HG02623 (cell line): Measurements from ENCODE around the gene B3GAT1.
"Not testable (repeated sequence)": the region's sequence is repeated elsewhere in the genome, so short reads cannot be mapped to it uniquely, and the experiment has no call there.

Experiments used
- ATAC-seq: cut with Tn5 transposase; IDR thresholded peaks from one replicate; pipeline ENCODE4 v1.9.1; 2021; ENCODE audit warnings: moderate library complexity; ENCODE audit not compliant: unreplicated experiment

B3GAT1 gene

GRCh38 chr11:134412203-134413042 is at the start of gene B3GAT1:
B3GAT1 (minus strand) TSS chr11:134412242; CDS start chr11:134387659, 24,583 bp downstream.
- no peak for ATAC-seq

DNA sequence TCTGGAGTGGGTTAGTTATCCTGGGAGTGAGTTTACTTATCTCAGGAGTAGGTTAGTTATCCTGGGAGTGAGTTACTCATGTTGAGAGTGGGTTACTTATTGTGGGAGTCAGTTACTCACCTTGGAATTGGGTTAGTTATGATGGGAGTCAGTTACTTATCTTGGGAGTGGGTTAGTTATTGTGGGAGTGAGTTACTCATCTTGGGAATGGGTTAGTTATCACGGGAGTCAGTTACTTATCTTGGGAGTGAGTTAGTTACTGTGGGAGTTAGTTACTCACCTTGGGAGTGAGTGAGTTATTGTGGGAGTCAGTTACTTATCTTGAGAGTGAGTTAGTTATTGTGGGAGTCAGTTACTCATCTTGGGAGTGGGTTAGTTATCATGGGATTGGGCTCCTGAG is 49.6 kb upstream of the B3GAT1 start:
- ATAC-seq, result no peak

- no peak for ATAC-seq
Observed at GRCh38 chr11:134460881-134461280, 48.8 kb upstream of the B3GAT1 start.

DNA sequence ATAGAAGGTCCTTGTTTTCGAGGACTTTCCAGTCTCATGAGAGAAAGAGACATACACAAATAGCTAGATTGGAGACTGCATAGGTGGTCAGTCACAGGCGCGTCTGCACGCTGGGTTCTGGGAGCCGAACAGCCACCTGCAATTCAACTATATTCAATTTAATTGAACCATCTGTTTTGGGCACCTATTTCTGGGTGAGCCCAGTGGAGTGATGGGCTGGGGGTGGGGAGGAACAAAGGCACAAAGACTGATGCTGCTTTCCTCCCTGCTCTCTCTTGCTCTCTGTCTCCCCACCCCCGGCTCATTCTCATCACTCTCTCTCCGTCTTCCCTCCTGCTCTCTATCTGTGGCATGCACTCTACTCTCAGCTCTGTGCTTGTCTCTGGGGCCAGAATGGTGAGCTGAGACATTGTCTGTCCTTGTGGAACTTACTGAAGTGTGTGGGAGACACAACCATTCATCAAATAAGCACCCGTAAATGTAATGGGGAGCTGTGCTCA is 48.1 kb upstream of the B3GAT1 start:
- ATAC-seq, result no peak

DNA sequence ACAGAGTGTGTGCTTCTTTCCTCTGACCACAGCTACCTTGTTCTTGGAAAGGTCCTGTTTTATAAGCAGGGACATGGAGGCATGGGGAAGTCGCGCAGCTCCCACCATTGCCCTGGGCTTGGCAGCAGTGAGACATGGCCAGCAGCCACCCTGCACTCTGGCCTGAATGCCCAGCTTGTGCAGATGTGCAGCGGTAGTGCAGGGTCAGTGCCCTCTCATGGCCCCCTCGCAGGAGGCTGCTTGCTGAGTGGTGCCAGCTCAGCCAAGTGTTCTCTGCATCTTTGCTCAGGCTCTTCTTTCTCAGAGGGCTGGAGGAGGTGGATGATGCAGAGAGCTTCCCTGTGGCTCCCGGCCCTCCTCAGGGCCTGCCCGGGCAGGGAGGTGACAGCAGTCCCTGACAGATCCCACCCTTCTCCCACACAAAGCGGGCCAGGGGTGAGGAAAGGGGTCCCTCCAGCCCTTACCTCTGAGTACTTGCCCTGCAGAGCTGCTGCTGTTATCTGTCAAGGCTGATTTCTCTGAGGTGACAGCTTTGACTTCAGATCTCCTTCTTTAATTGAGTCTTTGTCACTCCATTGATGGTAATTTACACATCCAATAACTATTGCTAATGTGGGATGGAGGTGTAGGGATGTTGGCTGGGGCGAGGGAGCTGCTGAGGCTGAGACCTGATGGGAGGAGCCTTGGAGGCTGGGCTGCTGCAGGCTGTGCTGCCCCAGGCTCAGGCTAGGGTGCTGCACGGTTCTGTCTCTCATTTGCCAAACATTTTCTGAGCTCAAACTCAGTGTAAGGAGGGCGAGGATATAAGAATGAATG is 47.4 kb upstream of the B3GAT1 start:
- no peak for ATAC-seq

DNA sequence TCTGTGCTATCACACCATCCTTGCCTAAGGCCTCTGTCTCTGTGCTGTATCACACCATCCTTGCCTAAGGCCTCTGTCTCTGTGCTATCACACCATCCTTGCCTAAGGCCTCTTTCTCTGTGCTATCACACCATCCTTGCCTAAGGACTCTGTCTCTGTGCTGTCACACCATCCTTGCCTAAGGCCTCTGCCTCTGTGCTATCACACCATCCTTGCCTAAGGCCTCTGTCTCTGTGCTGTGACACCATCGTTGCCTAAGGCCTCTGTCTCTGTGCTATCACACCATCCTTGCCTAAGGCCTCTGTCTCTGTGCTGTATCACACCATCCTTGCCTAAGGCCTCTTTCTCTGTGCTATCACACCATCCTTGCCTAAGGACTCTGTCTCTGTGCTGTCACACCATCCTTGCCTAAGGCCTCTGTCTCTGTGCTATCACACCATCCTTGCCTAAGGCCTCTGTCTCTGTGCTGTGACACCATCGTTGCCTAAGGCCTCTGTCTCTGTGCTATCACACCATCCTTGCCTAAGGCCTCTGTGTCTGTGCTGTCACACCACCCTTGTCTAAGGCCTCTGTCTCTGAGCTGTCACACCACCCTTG is 45.5 kb upstream of the B3GAT1 start:
- not testable (repeated sequence) for ATAC-seq

DNA sequence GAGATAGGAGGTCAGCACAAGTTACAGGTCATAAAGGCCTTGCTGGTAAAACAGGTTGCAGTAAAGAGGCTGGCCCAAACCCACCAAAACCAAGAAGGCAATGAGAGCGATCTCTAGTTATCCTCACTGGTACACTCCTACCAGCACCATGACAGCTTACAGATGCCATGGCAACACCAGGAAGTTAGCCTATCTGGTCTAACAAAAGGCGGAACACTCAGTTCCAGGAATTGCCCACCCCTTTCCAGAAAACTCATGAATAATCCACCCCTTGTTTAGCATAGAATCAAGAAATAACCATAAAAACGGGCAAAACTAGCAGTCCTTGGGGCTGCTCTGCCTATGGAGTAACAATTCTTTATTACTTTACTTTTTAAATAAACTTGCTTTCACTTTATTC is 43.5 kb upstream of the B3GAT1 start:
- no peak for ATAC-seq

DNA sequence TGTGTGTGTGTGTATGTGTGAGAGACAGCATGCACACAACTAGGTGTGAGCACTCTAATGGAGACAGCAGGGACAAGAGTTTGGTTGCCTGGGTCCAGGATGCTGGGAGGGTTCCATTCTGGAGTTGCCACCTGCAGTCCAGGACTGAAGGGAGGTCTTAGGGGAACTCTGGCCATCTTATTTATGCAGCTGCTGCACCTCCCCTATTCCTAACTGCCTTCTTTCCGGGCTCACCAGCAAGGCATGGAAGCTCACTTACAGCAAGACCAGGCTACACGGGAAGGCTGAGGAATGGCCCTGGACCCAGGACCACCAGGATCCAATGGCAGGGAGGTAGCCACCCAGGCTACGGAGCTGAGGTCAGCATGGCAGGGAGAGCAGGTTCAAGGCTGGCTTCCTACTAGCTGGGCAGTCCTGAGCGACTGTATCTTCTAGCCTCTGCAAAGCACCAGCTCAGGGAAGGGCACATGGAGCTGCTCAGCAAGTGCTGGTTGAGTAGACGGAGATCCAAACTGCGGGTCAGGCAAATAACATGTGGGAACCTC is 42.2 kb upstream of the B3GAT1 start:
- no peak for ATAC-seq

- ATAC-seq, result no peak
Observed at GRCh38 chr11:134453441-134453840, 41.4 kb upstream of the B3GAT1 start.

GRCh38 chr11:134452838-134453155 is 40.8 kb upstream of the B3GAT1 start:
- no peak for ATAC-seq

GRCh38 chr11:134452026-134452837 is 40.2 kb upstream of the B3GAT1 start:
- no peak for ATAC-seq

- no peak for ATAC-seq
Observed at GRCh38 chr11:134450186-134450585, 38.1 kb upstream of the B3GAT1 start.

DNA sequence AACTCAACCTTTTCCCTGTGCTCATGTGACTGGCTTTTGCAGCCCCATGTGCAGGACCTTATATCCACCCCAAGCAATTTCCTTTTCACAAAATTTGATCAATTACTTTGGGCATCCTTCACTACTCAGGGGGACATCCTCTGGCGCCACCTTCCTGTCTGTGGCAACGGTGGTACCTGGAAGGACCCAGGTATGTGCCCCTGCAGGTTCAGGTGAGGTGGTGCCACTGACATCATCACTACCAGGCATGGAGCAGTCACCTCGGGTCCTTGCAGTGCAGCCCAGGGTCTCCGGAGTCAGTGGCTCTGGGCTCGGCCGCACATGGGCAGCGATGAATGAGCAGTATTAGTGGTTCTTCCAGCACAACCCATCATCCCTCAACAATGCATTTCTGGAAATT is 37.7 kb upstream of the B3GAT1 start:
- ATAC-seq, result no peak

- no peak for ATAC-seq
Observed at GRCh38 chr11:134449051-134449450, 37.0 kb upstream of the B3GAT1 start.

DNA sequence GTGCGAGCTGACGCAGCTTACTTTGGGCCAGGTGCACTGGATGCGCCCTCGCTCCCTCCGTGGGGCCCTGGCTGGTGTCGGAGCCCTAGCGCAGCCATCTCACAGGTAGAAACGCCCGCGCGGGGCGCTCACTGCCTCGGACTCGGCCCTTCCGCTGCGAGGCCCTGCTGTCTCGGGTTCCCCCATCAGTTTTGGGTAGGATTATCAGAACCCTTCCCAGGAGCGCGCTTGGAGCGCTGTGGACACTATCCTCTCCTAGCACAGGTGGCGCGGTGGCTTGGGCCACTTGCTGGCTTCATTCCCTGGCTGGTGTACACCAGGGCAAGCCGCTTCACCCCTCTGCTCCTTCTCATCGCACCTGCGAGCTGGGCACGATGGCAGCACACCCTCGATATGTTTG is 35.7 kb upstream of the B3GAT1 start:
- no peak for ATAC-seq

DNA sequence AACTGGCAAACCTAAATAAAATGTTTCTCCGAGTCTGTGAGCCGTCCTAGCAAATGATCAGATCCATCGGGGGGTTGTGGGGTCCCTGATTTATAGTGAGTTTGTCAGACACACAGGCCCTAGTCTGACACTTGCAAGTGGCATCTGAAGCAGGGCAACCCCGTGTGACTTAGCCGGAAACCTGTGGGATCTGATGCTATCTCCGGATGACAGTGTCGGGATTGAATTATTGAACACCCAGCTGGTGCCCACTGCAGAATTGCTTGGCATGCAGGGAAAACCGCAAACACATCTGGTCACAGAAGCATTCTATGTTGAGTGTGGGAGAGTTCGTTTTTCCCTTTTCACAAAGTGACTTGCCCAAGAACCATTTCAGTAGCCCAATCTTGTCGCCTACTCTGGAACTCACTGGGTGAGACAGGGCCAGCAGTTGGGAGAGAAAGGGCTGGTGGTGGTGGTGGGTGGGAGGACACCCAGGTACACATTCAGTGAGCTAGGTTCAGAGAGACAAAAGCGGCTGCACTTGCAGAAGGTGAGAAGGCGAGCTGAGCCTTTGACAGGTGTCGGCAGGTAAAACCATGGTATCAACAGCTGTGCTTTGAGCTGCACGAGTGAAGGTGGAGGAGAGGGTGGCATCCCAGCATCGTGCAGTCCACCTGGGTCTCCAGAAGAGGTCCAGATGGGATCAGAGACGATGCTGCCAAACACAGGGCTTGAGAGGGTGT is 33.7 kb upstream of the B3GAT1 start:
- ATAC-seq, result no peak

- not testable (repeated sequence) for ATAC-seq
Observed at GRCh38 chr11:134444160-134445108, 32.4 kb upstream of the B3GAT1 start.

DNA sequence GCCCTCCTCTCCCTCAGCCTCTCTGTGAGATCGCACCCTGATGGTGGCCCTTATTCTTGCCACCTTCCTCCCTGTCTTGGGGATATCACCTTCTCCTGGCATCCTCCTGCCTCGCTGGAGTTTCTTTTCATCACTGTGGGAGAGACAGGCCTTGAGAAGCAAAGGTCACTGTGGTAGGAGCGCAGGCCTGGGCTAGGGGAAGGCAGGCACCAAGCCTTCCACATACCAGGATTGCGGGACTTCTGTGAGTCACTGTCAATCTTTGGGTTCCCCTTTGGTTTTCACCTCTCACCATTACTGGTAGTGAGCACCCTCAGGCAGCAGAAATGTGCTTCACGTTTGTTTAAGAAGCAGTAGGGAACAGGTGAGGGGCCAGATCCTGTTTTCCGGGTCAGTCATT is 31.2 kb upstream of the B3GAT1 start:
- ATAC-seq, result no peak

DNA sequence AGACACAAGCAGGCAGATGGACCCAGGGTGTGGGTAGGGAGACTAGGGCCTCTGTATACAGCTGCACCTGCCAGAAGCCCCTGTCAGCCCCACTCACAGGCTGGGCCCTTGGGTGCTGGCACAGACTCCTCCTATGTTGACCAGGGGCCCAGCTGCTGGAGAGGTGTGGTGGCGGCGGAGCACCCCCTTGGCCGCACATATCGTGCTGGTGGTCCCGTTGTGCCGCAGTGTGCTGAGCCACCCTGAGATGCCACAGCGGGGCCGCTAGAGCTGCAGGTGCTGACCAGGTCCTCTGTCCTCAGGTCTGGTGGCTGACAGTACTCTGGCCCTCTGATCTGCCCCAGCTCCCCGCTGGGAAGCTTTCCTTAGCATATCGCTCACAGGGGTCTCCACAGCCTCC is 30.2 kb upstream of the B3GAT1 start:
- no peak for ATAC-seq
